Measurements from ENCODE around the gene MIGA1.

MIGA1 gene

DNA sequence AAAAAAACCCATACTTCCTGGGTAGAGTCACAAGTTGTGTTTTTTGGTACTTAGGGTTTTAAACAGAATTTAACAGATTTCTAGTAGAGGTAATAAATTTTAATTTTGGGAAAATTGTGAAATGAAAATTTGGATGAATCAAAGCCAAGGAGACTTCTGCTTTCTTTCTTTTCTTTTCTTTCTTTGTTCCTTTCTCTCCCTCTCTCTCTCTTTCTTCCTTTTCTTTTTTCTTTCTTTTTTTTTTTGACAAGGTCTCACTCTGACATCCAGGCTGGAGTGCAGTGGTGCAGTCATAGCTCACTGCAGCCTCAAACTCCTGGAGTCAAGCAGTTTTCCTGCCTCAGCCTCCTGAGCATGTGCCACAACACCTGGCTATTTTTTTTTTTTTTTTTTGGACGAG lies 62.1 kb downstream of the MIGA1 start:
- H3K27me3 ChIP-seq (ENCODE audit: insufficient read depth, poor library complexity, severe bottlenecking) = no peaks in the 10 kb centered on the region
- H3K27ac ChIP-seq (replicated peaks) = no peak overlapping the region
- no peak for DNase-seq (ENCODE audit: low read depth in 1 of 2, low spot score in 1 of 2)
- H3K4me3 ChIP-seq (replicated peaks; ENCODE audit: insufficient read depth, low read length) = no peak overlapping the region
- TF ChIP-seq SPI1 (IDR thresholded peaks at IDR 0.05; ENCODE audit: borderline replicate concordance, low read depth) = no peak
- TF ChIP-seq, protein P1, sequence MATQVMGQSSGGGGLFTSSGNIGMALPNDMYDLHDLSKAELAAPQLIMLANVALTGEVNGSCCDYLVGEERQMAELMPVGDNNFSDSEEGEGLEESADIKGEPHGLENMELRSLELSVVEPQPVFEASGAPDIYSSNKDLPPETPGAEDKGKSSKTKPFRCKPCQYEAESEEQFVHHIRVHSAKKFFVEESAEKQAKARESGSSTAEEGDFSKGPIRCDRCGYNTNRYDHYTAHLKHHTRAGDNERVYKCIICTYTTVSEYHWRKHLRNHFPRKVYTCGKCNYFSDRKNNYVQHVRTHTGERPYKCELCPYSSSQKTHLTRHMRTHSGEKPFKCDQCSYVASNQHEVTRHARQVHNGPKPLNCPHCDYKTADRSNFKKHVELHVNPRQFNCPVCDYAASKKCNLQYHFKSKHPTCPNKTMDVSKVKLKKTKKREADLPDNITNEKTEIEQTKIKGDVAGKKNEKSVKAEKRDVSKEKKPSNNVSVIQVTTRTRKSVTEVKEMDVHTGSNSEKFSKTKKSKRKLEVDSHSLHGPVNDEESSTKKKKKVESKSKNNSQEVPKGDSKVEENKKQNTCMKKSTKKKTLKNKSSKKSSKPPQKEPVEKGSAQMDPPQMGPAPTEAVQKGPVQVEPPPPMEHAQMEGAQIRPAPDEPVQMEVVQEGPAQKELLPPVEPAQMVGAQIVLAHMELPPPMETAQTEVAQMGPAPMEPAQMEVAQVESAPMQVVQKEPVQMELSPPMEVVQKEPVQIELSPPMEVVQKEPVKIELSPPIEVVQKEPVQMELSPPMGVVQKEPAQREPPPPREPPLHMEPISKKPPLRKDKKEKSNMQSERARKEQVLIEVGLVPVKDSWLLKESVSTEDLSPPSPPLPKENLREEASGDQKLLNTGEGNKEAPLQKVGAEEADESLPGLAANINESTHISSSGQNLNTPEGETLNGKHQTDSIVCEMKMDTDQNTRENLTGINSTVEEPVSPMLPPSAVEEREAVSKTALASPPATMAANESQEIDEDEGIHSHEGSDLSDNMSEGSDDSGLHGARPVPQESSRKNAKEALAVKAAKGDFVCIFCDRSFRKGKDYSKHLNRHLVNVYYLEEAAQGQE (IDR thresholded peaks at IDR 0.05; ENCODE audit: insufficient replicate concordance, low read depth) = no peak
- no peak for TF ChIP-seq POLR2AphosphoS5 (IDR thresholded peaks at IDR 0.05; ENCODE audit: low read depth)
- no peak for TF ChIP-seq CTCF (IDR thresholded peaks at IDR 0.05; ENCODE audit: insufficient read depth, low read length)
- no peak for TF ChIP-seq GABPA (IDR thresholded peaks at IDR 0.05; ENCODE audit: low read depth)

DNA sequence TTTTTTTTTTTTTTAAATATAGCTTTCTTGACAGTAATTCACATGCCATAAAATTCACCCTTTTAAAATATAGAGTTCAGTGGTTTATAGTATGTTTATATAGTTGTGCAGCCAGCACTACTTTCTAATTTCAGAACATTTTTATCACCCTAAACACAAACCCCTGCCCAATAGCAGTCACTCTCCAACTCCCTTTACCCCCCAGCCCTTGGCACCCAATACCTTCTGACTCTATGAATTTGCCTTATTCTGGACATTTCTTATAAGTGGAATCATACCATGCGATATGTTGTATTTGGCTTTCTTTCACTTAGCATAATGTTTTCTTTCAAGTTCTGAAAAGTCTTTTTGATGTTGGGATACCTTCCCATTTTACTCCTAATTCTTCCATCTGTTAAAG lies 66.5 kb downstream of the MIGA1 start:
- no peak for DNase-seq (ENCODE audit: low read depth in 1 of 2, low spot score in 1 of 2)
- Histone ChIP-seq H3K27me3 (ENCODE audit: insufficient read depth, poor library complexity, severe bottlenecking) (no peaks in the 10 kb centered on the region), H3K27ac (replicated peaks) (no peak overlapping the region), H3K4me3 (replicated peaks; ENCODE audit: insufficient read depth, low read length) (no peak overlapping the region)
- TF ChIP-seq, protein P1 (IDR thresholded peaks at IDR 0.05; ENCODE audit: insufficient replicate concordance, low read depth) = no peak
- TF ChIP-seq GABPA (IDR thresholded peaks at IDR 0.05; ENCODE audit: low read depth) (no peak), CTCF (IDR thresholded peaks at IDR 0.05; ENCODE audit: insufficient read depth, low read length) (no peak), SPI1 (IDR thresholded peaks at IDR 0.05; ENCODE audit: borderline replicate concordance, low read depth) (no peak), POLR2AphosphoS5 (IDR thresholded peaks at IDR 0.05; ENCODE audit: low read depth) (no peak)

DNA sequence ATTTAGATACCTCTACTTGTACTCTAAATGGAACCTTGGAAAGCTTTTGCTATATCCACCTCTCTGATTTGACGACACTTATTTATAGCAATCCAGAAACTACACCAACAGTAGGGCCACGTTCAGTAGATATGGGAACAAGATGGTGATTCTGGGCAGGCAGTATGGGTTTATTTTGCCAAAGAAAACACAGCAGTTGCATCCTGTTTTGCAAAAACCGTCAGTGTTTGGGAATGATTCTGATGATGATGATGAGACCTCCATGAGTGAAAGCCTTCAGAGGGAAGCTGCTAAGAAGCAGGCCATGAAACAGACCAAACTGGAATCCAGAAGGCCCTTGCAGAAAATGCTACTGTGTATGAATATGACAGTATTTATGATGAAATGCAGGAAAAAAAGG lies 67.5 kb downstream of the MIGA1 start:
- Histone ChIP-seq H3K27ac (replicated peaks) (no peak overlapping the region), H3K27me3 (ENCODE audit: insufficient read depth, poor library complexity, severe bottlenecking) (no peaks in the 10 kb centered on the region), H3K4me3 (replicated peaks; ENCODE audit: insufficient read depth, low read length) (no peak overlapping the region)
- TF ChIP-seq GABPA (IDR thresholded peaks at IDR 0.05; ENCODE audit: low read depth) (no peak), CTCF (IDR thresholded peaks at IDR 0.05; ENCODE audit: insufficient read depth, low read length) (no peak), POLR2AphosphoS5 (IDR thresholded peaks at IDR 0.05; ENCODE audit: low read depth) (no peak), SPI1 (IDR thresholded peaks at IDR 0.05; ENCODE audit: borderline replicate concordance, low read depth) (no peak)
- TF ChIP-seq, protein P1 (IDR thresholded peaks at IDR 0.05; ENCODE audit: insufficient replicate concordance, low read depth) = no peak
- no peak for DNase-seq (ENCODE audit: low read depth in 1 of 2, low spot score in 1 of 2)
